ENCODE results near the gene RASGRP4.

GRCh38 chr19:38395381-38396114 is 30.5 kb downstream of the RASGRP4 start:
- TF ChIP-seq CTCF (IDR thresholded peaks at IDR 0.05), result no peak
- TF ChIP-seq POLR2A (IDR thresholded peaks at IDR 0.05), result no peak
- no peak for TF ChIP-seq POLR2AphosphoS5 (IDR thresholded peaks at IDR 0.05)

All from breast epithelium (tissue), 3 donors.